ENCODE measurements around the gene CSH2. TPM values are rescaled to one million over a fixed set of nuclear protein-coding genes. Genes with fewer than 3 reads are reported as not detected.
"Not testable (repeated sequence)": the region's sequence is repeated elsewhere in the genome, so short reads cannot be mapped to it uniquely, and the experiment has no call there.

CSH2 gene
- total and polyA plus RNA-seq, 2 experiments from 2014 or later = not detected

GRCh38 chr17:63904796-63905195 lies 31.3 kb upstream of the CSH2 start:
- H3K36me3 ChIP-seq; H3K4me3 ChIP-seq; H3K4me1 ChIP-seq (ENCODE audit: low read depth); H3K27me3 ChIP-seq; H3K9me3 ChIP-seq (ENCODE audit: low read depth); H3K27ac ChIP-seq; DNase-seq (ENCODE audit: low read depth in 1 of 2, low spot score in 1 of 2): not testable (repeated sequence)

GRCh38 chr17:63903787-63904201 lies 30.3 kb upstream of the CSH2 start:
- peak in 1 of 2 donors; percentile 24 for DNase-seq (ENCODE audit: low read depth in 1 of 2, low spot score in 1 of 2)
- H3K27ac ChIP-seq, H3K27me3 ChIP-seq: not testable (repeated sequence)

DNA sequence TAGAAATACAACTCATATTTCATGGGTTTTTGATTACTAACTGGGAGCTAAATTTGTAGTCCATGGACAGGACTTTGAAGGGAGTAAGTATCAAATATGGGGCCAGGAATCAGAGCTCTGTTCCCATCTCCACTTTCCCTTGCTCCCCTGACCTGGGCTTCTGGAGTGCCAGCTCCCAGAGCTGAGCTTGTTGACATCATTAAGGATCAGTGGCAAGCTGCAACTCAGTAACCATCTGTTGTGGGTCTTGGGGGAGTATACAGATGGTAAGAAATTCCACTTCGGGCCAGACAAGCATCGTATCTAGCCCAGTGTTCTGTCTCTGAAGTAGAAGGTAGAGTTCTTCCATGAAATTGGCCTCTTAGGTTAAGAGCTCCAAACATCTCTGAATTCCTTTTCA lies 28.5 kb upstream of the CSH2 start:
- not testable (repeated sequence) for H3K36me3 ChIP-seq; H3K27ac ChIP-seq; H3K27me3 ChIP-seq; H3K9me3 ChIP-seq (ENCODE audit: low read depth); H3K4me3 ChIP-seq; H3K4me1 ChIP-seq (ENCODE audit: low read depth); DNase-seq (ENCODE audit: low read depth in 1 of 2, low spot score in 1 of 2)

More at GRCh38 chr17:63903787-63904201, 30.3 kb upstream of the CSH2 start:
- H3K9me3 ChIP-seq (ENCODE audit: low read depth); H3K4me3 ChIP-seq; H3K4me1 ChIP-seq (ENCODE audit: low read depth); H3K36me3 ChIP-seq: not testable (repeated sequence)
- TF ChIP-seq CTCF (IDR thresholded peaks at IDR 0.05; ENCODE audit: low read depth, low read length) = peak; percentile 33

DNA sequence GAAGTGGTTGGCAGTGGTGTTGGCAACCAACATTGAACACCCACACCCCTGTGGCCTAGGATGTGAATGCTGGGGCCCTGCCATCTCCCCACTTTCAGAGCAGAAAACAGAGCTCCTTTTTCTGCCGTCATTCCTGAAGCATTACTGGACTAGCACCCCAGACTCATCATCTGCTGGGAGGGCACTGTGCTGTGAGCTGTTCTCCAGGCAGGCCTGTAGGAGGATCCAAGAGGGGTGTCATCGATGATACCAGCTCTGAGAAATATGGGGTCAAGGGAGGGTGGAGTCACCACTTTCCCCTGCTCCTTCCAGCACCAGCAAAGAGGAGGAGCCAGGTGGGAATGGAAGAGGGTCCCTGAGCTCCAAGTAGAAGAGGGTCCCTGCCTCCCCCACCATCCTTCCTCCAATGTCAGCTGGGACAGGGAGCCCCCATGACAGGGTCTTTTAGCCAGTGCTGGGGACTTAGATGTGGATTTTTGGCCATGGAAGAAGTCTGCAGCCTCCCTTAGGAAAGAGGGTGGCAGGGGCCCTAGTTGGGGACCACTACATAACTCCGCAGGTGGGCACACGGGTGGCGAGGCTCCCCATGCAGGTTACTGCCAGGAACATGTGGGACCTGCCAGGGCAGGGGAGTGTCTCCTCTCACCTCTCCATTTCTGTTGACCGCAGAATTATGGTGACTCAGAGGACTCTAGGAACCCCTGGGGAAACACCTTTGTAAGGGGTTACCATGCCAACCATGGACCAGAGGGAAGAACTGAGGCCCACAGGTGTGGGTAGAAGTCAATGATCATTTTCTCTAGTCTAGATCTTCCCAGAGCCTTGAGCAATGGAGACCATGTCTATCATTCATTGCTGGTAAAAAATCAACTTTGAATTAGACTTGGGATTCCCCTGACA lies 25.7 kb upstream of the CSH2 start:
- H3K27ac ChIP-seq; H3K36me3 ChIP-seq; H3K4me1 ChIP-seq (ENCODE audit: low read depth); H3K9me3 ChIP-seq (ENCODE audit: low read depth); H3K4me3 ChIP-seq; H3K27me3 ChIP-seq; DNase-seq (ENCODE audit: low read depth in 1 of 2, low spot score in 1 of 2): not testable (repeated sequence)

GRCh38 chr17:63896524-63897354 lies 23.3 kb upstream of the CSH2 start, which contains the start of gene CSH1:
Gene CSH1, minus strand, starts transcription at chr17:63896574. Its CDS starts 63 bp downstream, at chr17:63896511.
- not testable (repeated sequence) for H3K27me3 ChIP-seq; H3K9me3 ChIP-seq (ENCODE audit: low read depth); H3K4me3 ChIP-seq; H3K4me1 ChIP-seq (ENCODE audit: low read depth); DNase-seq (ENCODE audit: low read depth in 1 of 2, low spot score in 1 of 2); H3K27ac ChIP-seq; H3K36me3 ChIP-seq

GRCh38 chr17:63894821-63895220 lies 21.3 kb upstream of the CSH2 start:
- H3K27ac ChIP-seq; H3K4me1 ChIP-seq (ENCODE audit: low read depth); H3K9me3 ChIP-seq (ENCODE audit: low read depth); H3K27me3 ChIP-seq; H3K36me3 ChIP-seq; H3K4me3 ChIP-seq; DNase-seq (ENCODE audit: low read depth in 1 of 2, low spot score in 1 of 2): not testable (repeated sequence)

DNA sequence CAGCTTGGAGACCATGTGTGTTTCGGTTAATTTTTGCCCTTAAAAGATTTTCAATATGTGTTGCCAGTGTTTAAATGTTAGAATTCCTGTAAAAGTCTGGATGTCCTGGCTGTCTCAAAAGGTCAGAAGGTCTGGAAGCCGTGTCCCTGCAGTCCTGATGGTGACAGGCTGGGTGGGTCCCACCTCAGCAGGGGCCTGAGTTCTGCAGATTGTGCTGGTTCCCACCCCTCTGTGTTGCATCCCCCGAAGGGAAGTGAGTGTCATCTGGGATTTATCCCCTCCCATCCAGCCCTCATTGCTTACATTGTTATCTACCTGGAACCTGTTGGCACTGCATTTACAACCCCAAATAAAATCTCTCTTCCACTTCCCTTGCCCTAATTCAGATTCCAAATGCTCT lies 20.5 kb upstream of the CSH2 start:
- not testable (repeated sequence) for H3K27me3 ChIP-seq; H3K4me1 ChIP-seq (ENCODE audit: low read depth); H3K9me3 ChIP-seq (ENCODE audit: low read depth); DNase-seq (ENCODE audit: low read depth in 1 of 2, low spot score in 1 of 2); H3K4me3 ChIP-seq; H3K27ac ChIP-seq; H3K36me3 ChIP-seq

- DNase-seq (ENCODE audit: low read depth in 1 of 2, low spot score in 1 of 2) = peak in 1 of 2 donors; percentile 33
- peak; percentile 45 for TF ChIP-seq CTCF (IDR thresholded peaks at IDR 0.05; ENCODE audit: low read depth, low read length)
- not testable (repeated sequence) for H3K9me3 ChIP-seq (ENCODE audit: low read depth); H3K27ac ChIP-seq; H3K27me3 ChIP-seq; H3K4me1 ChIP-seq (ENCODE audit: low read depth); H3K36me3 ChIP-seq; H3K4me3 ChIP-seq
Measured at GRCh38 chr17:63892316-63893037, 19.0 kb upstream of the CSH2 start.
